ENCODE measurements around the gene SMARCA5. TPM values are rescaled to one million over a fixed set of nuclear protein-coding genes. Genes with fewer than 3 reads are reported as not detected.
"Not testable (repeated sequence)": the region's sequence is repeated elsewhere in the genome, so short reads cannot be mapped to it uniquely, and the experiment has no call there.

The SMARCA5 gene
- total RNA-seq, 6 experiments from 2014 or later, result 38.6 to 44.6 (median 40.5) TPM

- Mint-ChIP-seq H3K36me3 (ENCODE audit: low read depth) (peaks cover 39% of the 10 kb centered on the region), H3K9me3 (no peaks in the 10 kb centered on the region), H3K4me1 (ENCODE audit: low read depth) (peaks cover 48% of the 10 kb centered on the region), H3K27ac (no peak overlapping the region), H3K27me3 (ENCODE audit: insufficient read depth) (peaks cover 4% of the 10 kb centered on the region; the same call in 1 of the 2 replicates), H3K4me3 (peak overlapping the region; percentile 97)
- TF ChIP-seq, protein P1, sequence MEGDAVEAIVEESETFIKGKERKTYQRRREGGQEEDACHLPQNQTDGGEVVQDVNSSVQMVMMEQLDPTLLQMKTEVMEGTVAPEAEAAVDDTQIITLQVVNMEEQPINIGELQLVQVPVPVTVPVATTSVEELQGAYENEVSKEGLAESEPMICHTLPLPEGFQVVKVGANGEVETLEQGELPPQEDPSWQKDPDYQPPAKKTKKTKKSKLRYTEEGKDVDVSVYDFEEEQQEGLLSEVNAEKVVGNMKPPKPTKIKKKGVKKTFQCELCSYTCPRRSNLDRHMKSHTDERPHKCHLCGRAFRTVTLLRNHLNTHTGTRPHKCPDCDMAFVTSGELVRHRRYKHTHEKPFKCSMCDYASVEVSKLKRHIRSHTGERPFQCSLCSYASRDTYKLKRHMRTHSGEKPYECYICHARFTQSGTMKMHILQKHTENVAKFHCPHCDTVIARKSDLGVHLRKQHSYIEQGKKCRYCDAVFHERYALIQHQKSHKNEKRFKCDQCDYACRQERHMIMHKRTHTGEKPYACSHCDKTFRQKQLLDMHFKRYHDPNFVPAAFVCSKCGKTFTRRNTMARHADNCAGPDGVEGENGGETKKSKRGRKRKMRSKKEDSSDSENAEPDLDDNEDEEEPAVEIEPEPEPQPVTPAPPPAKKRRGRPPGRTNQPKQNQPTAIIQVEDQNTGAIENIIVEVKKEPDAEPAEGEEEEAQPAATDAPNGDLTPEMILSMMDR (IDR thresholded peaks at IDR 0.05), result no peak
- DNase-seq, result no peak
These were observed 2.4 kb downstream of the SMARCA5 start for GRCh38 chr4:143515905-143516304.

- Mint-ChIP-seq H3K27me3 (ENCODE audit: insufficient read depth) (peaks cover 4% of the 10 kb centered on the region; the same call in 1 of the 2 replicates), H3K36me3 (ENCODE audit: low read depth) (peaks cover 44% of the 10 kb centered on the region), H3K4me1 (ENCODE audit: low read depth) (peaks cover 52% of the 10 kb centered on the region), H3K4me3 (no peak overlapping the region), H3K9me3 (no peaks in the 10 kb centered on the region), H3K27ac (peak overlapping the region; percentile 43; the same call in 1 of the 2 replicates)
- TF ChIP-seq, protein P1 (IDR thresholded peaks at IDR 0.05), result no peak
- DNase-seq, result no peak
These were observed 4.3 kb downstream of the SMARCA5 start for GRCh38 chr4:143517764-143518163.

DNA sequence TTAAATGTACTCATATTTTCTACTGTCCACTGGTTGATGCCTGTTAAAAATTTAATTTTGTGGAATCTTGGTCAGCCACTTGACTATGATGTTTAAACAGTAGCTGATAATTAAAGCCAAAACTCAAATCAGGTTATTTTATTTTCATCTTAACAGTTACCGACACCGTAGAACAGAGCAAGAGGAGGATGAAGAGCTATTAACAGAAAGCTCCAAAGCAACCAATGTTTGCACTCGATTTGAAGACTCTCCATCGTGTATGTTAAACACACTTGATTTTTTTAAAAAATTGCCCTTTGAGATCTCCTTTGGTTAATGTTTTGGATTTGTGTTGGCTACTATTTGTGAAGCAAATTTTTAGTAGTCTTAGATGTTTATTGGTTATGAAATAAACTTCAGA lies 10.7 kb downstream of the SMARCA5 start:
- DNase-seq, result no peak
- H3K9me3 Mint-ChIP-seq, result no peaks in the 10 kb centered on the region
- peaks cover 19% of the 10 kb centered on the region for H3K4me1 Mint-ChIP-seq (ENCODE audit: low read depth)
- H3K27me3 Mint-ChIP-seq (ENCODE audit: insufficient read depth), result no peaks in the 10 kb centered on the region
- H3K4me3 Mint-ChIP-seq, result no peak overlapping the region
- no peak overlapping the region for H3K27ac Mint-ChIP-seq
- TF ChIP-seq, protein P1 (IDR thresholded peaks at IDR 0.05), result no peak
- peaks cover 45% of the 10 kb centered on the region for H3K36me3 Mint-ChIP-seq (ENCODE audit: low read depth)

GRCh38 chr4:143528046-143528445 lies 14.5 kb downstream of the SMARCA5 start:
- not testable (repeated sequence) for DNase-seq; H3K4me3 Mint-ChIP-seq; H3K9me3 Mint-ChIP-seq; H3K27me3 Mint-ChIP-seq (ENCODE audit: insufficient read depth); H3K27ac Mint-ChIP-seq
- Mint-ChIP-seq H3K4me1 (ENCODE audit: low read depth) (peaks cover 18% of the 10 kb centered on the region), H3K36me3 (ENCODE audit: low read depth) (peaks cover 29% of the 10 kb centered on the region)

DNA sequence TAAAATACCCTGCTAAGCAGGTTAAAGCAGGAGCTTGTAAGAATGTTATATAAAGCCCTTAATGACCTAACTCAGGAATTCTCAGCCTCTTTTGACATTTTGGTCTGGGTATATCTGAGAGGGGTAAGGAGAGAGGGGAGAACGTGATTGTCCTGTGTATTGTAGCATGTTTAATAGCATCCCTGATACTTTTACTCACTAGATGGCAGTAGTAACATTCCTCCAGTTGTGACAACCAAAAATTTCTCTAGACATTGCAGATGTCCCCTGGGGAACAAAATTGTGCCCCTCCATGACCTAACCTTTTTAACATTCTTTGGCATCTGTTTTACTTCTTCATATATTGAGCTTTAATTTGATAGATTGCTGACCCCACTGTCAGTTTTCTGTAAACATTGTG lies 17.9 kb downstream of the SMARCA5 start:
- no peaks in the 10 kb centered on the region for H3K9me3 Mint-ChIP-seq
- H3K27me3 Mint-ChIP-seq (ENCODE audit: insufficient read depth), result no peaks in the 10 kb centered on the region
- DNase-seq, result no peak
- no peak overlapping the region for H3K4me3 Mint-ChIP-seq
- peaks cover 18% of the 10 kb centered on the region for H3K4me1 Mint-ChIP-seq (ENCODE audit: low read depth)
- TF ChIP-seq, protein P1 (IDR thresholded peaks at IDR 0.05), result peak; percentile 74
- H3K36me3 Mint-ChIP-seq (ENCODE audit: low read depth), result peaks cover 25% of the 10 kb centered on the region
- H3K27ac Mint-ChIP-seq, result no peak overlapping the region

GRCh38 chr4:143531788-143532491 lies 18.4 kb downstream of the SMARCA5 start:
- Mint-ChIP-seq H3K9me3 (no peaks in the 10 kb centered on the region), H3K27ac (no peak overlapping the region; the same call in 1 of the 2 replicates), H3K36me3 (ENCODE audit: low read depth) (peaks cover 29% of the 10 kb centered on the region), H3K27me3 (ENCODE audit: insufficient read depth) (no peaks in the 10 kb centered on the region), H3K4me1 (ENCODE audit: low read depth) (peaks cover 18% of the 10 kb centered on the region), H3K4me3 (no peak overlapping the region)
- DNase-seq, result no peak
- TF ChIP-seq, protein P1 (IDR thresholded peaks at IDR 0.05), result no peak

Measured in HFFc6 (cell line).